Progenitor cell of endocrine pancreas (in vitro differentiated cells): ENCODE data around the gene DERL2. TPM values are rescaled to one million over a fixed set of nuclear protein-coding genes. Genes with fewer than 3 reads are reported as not detected.
A peak's percentile ranks its signal among the peaks of the same experiment; 100 is the strongest.
"Not testable (repeated sequence)": the region's sequence is repeated elsewhere in the genome, so short reads cannot be mapped to it uniquely, and the experiment has no call there.

ENCODE experiments used
- DNase-seq: peaks from one replicate; pipeline ENCODE4 v3.0.0; 2021; ENCODE audit warnings: low spot score; ENCODE audit not compliant: unreplicated experiment
- H3K27ac Mint-ChIP-seq: 2 replicates; pipeline ENCODE4 v1.8.0; 2021; ENCODE audit warnings: mild to moderate bottlenecking, moderate library complexity, mixed read lengths
- H3K27me3 Mint-ChIP-seq: 2 replicates; pipeline ENCODE4 v1.8.0; 2021; ENCODE audit warnings: mixed read lengths
- H3K36me3 Mint-ChIP-seq: 2 replicates; pipeline ENCODE4 v1.8.0; 2022; ENCODE audit warnings: mixed read lengths; ENCODE audit not compliant: insufficient read depth
- H3K4me1 Mint-ChIP-seq: 2 replicates; pipeline ENCODE4 v1.8.0; 2021; ENCODE audit warnings: low read depth, mixed read lengths
- H3K4me3 Mint-ChIP-seq: 2 replicates; pipeline ENCODE4 v1.8.0; 2021; ENCODE audit warnings: low read depth, mild to moderate bottlenecking, moderate library complexity, mixed read lengths
- H3K9me3 Mint-ChIP-seq: 2 replicates; pipeline ENCODE4 v1.8.0; 2021; ENCODE audit warnings: low read depth, mixed read lengths
- CTCF ChIP-seq: fragments of 200-600 bp; sonication (generic); IDR thresholded peaks from one replicate; pipeline ENCODE4 v1.5.0; 2021; ENCODE audit warnings: antibody characterized with exemption, mild to moderate bottlenecking; ENCODE audit not compliant: unreplicated experiment
- total RNA-seq: library from RNA; stranded (reverse); gene quantifications from 2 replicates; pipeline ENCODE4 v1.2.1, GENCODE V29; 2021

DERL2 gene
- total RNA-seq, 1 donor from 2014 or later: 84.6 TPM

GRCh38 chr17:5437721-5438317 is 48.2 kb downstream of the DERL2 start:
- peaks cover 11% of the 10 kb centered on the region for H3K4me1 Mint-ChIP-seq
- H3K9me3 Mint-ChIP-seq: no peaks in the 10 kb centered on the region
- no peak for DNase-seq
- H3K27ac Mint-ChIP-seq: peak overlapping the region; percentile 89
- H3K36me3 Mint-ChIP-seq: peaks cover 12% of the 10 kb centered on the region
- TF ChIP-seq CTCF: no peak
- no peaks in the 10 kb centered on the region for H3K27me3 Mint-ChIP-seq
- peak overlapping the region; percentile 85 for H3K4me3 Mint-ChIP-seq

GRCh38 chr17:5435781-5436315 is 50.1 kb downstream of the DERL2 start:
- H3K4me3 Mint-ChIP-seq, H3K27me3 Mint-ChIP-seq, H3K27ac Mint-ChIP-seq, DNase-seq, H3K9me3 Mint-ChIP-seq: not testable (repeated sequence)
- Mint-ChIP-seq H3K4me1 (peaks cover 11% of the 10 kb centered on the region), H3K36me3 (peaks cover 20% of the 10 kb centered on the region)

DNA sequence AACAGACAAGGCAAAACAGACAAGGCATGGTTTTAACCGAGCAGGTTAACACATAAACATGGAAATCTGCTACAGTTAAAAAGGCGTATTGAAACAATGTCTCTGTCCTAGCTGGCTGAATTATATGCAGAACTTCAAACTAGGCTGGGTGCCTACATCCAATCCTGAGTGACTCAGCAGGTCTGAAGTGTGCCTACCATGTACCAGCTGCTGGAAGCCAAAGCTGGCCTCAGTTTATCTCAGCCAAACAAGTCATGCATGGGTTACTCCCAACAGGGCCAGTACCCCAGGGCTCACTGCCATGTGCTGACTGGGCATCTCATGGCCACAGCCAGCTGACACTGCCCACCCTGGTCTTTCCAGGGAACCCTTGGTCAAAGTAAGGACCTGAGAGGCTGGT is 51.0 kb downstream of the DERL2 start:
- Mint-ChIP-seq H3K4me3 (no peak overlapping the region), H3K36me3 (peaks cover 24% of the 10 kb centered on the region), H3K27ac (no peak overlapping the region), H3K4me1 (peaks cover 11% of the 10 kb centered on the region), H3K9me3 (no peaks in the 10 kb centered on the region), H3K27me3 (no peaks in the 10 kb centered on the region)
- no peak for DNase-seq
- TF ChIP-seq CTCF: no peak

DNA sequence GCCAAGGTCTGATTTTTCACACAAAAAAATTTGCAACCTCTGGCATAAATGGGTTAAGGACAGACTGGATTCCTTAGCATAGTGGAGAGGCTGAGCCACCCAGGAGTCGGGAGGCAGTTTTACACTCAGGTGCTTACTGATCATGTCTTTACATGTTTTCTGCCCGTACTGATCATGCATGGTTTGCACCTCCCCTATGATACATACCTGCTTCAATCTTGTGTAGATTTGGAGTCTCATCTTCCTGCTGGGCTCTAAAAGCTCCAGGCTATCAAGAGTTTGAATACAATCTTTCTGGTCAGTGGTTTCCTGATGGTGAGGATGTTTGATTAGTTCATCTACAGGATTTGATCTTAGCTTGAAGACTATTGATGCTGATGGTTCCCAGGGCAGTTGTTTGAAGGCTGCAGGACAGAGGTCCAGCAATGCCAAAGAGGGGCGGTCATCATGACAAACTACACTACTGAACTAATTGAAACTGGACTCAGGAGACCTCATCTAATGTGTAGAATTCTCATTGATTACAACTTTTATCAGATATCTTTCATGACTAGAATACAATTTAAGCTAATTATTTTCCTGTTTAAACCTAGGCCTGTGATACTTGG is 53.9 kb downstream of the DERL2 start:
- Mint-ChIP-seq H3K27me3 (no peaks in the 10 kb centered on the region), H3K36me3 (peaks cover 34% of the 10 kb centered on the region), H3K4me1 (no peaks in the 10 kb centered on the region), H3K9me3 (no peaks in the 10 kb centered on the region), H3K4me3 (no peak overlapping the region), H3K27ac (peak overlapping the region; percentile 35)
- TF ChIP-seq CTCF: no peak
- DNase-seq: no peak

- H3K9me3 Mint-ChIP-seq, H3K27me3 Mint-ChIP-seq, H3K4me3 Mint-ChIP-seq, H3K4me1 Mint-ChIP-seq, DNase-seq: not testable (repeated sequence)
- Mint-ChIP-seq H3K36me3 (peaks cover 35% of the 10 kb centered on the region), H3K27ac (peak overlapping the region; percentile 93)
Measured at GRCh38 chr17:5431234-5431633, 54.7 kb downstream of the DERL2 start.

DNA sequence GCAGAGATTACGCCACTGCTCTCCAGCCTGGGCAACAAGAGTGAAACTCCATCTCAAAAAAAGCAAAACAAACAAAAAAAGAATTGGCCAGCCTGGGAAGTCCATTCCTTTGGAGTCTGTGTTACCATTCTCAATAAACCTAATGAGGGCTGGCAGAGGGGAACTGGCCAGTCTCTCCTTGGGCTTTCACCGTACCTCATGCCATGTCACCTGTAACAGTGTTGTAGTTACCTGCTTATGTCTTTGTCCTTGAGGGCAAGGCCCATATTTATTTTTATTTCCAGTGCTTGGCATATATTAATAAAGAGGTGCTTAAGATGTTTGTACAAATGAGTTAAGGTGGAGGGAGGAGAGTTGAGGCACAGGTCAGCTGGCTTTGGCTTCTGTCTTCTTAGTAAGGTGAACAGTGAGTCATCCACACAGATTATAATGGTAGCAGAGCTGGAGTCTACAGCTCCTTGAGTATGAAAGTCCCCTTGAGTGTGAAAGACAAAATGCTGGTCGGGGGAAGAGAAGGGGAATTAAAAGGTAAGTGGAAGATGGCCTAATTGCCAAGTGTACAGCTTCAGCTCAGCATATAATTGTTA is 55.5 kb downstream of the DERL2 start:
- Mint-ChIP-seq H3K36me3 (peaks cover 39% of the 10 kb centered on the region), H3K27ac (peak overlapping the region; percentile 93), H3K4me3 (no peak overlapping the region), H3K27me3 (no peaks in the 10 kb centered on the region), H3K9me3 (no peaks in the 10 kb centered on the region), H3K4me1 (no peaks in the 10 kb centered on the region)
- DNase-seq: no peak
- TF ChIP-seq CTCF: no peak
